A549 treated with Mapracorat at 1 μM for 4 hours (cell line): ENCODE measurements around the gene TP53I11. TPM values are rescaled to one million over a fixed set of nuclear protein-coding genes. Genes with fewer than 3 reads are reported as not detected.

ENCODE experiments used
- total RNA-seq: library from RNA; stranded (reverse); fragments of 200-300 nt; extraction: Qiagen RNA extraction; gene quantifications from 5 replicates; pipeline ENCODE4 v1.2.3, GENCODE V29; 2022

Gene TP53I11
- 33.8 to 47.8 TPM (median 43.4 TPM) in 5 replicates for total RNA-seq

GRCh38 chr11:44950625-44951476, at the start of gene TP53I11:
Gene TP53I11 (minus strand): TSS chr11:44950883. CDS start chr11:44938335, 12,548 bp downstream.

Other genes starting within 250 kb of the TP53I11 start
- gene TSPAN18, start 223.9 kb downstream of the TP53I11 start, total RNA-seq = 2.3 to 3.1 TPM (median 2.9 TPM) in 5 replicates
- 5.7 to 8.0 TPM (median 7.7 TPM) in 5 replicates for gene PRDM11, start 195.8 kb upstream of the TP53I11 start, total RNA-seq